ENCODE measurements around the gene NDC1. TPM values are rescaled to one million over a fixed set of nuclear protein-coding genes. Genes with fewer than 3 reads are reported as not detected.

The NDC1 gene
- polyA plus RNA-seq, 1 donor (not counting 4 experiments of a cell fraction or from before 2014, with no cell fraction given): 36.1 TPM

DNA sequence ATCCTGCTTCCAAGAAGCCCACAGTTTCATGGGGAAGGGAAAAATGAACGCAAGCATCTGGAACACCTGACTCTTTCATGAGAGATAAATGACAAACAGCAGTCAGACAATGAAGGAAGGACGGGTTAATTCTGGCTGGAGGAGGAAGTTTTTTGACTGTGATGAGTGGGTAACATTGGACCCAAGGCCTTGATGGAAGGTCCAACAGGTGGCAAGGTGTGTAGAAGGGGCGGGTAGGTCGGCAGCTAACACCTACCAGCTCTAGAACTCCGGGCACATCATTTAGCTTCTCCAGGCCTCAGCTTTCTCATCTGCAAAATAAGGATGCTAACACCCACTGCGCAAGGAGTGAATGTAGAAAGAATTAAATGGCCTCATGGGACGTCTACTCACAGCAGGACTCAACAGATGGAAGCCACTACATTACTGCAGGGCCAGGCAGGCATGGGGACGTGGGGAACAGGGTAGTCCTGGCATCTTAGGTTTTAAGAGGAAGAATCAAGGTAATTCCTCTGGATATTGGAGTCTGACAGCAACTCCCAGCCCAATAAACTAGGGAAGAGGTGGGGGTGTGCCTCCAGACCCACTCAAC, 112.0 kb downstream of the NDC1 start:
- TF ChIP-seq EZH2 (IDR thresholded peaks at IDR 0.05; ENCODE audit: low read length): no peak
- TF ChIP-seq, protein P1, sequence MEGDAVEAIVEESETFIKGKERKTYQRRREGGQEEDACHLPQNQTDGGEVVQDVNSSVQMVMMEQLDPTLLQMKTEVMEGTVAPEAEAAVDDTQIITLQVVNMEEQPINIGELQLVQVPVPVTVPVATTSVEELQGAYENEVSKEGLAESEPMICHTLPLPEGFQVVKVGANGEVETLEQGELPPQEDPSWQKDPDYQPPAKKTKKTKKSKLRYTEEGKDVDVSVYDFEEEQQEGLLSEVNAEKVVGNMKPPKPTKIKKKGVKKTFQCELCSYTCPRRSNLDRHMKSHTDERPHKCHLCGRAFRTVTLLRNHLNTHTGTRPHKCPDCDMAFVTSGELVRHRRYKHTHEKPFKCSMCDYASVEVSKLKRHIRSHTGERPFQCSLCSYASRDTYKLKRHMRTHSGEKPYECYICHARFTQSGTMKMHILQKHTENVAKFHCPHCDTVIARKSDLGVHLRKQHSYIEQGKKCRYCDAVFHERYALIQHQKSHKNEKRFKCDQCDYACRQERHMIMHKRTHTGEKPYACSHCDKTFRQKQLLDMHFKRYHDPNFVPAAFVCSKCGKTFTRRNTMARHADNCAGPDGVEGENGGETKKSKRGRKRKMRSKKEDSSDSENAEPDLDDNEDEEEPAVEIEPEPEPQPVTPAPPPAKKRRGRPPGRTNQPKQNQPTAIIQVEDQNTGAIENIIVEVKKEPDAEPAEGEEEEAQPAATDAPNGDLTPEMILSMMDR (optimal IDR thresholded peaks at IDR 0.05 in 1 of 3, IDR thresholded peaks at IDR 0.05 in 1 of 3, conservative IDR thresholded peaks at IDR 0.05 in 1 of 3; ENCODE audit: extremely low read depth in 1 of 3, insufficient read depth in 2 of 3, low read length in 3 of 3): no peak
- no peak overlapping the region for H3K4me2 ChIP-seq (ENCODE audit: control insufficient read depth, extremely low read depth, insufficient read depth, low read depth, low read length)
- H3K4me3 ChIP-seq (ENCODE audit: control insufficient read depth in 2 of 3, extremely low read depth in 1 of 3, insufficient read depth in 2 of 3, low read depth in 1 of 3, low read length in 3 of 3): no peak overlapping the region
- no peaks in the 10 kb centered on the region for H3K9me3 ChIP-seq (ENCODE audit: control insufficient read depth, low read depth, low read length)
- no peak overlapping the region for H3K9ac ChIP-seq (ENCODE audit: control insufficient read depth, extremely low read depth, insufficient read depth, low read length)
- no peaks in the 10 kb centered on the region for H3K79me2 ChIP-seq (ENCODE audit: control insufficient read depth, insufficient read depth, low read length)
- H3K9me1 ChIP-seq (ENCODE audit: control insufficient read depth, extremely low read depth, insufficient read depth, low read length): no peaks in the 10 kb centered on the region
- no peak overlapping the region for H2AFZ ChIP-seq (ENCODE audit: control insufficient read depth, low read length)
- no peaks in the 10 kb centered on the region for H3K36me3 ChIP-seq (ENCODE audit: control insufficient read depth in 2 of 2, extremely low read depth in 1 of 2, insufficient read depth in 2 of 2, low read length in 2 of 2)
- no peaks in the 10 kb centered on the region for H3K4me1 ChIP-seq (ENCODE audit: control insufficient read depth, extremely low read depth, insufficient read depth, low read length)
- no peak for DNase-seq (ENCODE audit: low read depth, low spot score)
- H3K27me3 ChIP-seq (ENCODE audit: control insufficient read depth, extremely low read depth, insufficient read depth, low read length): peaks cover 12% of the 10 kb centered on the region
- dilution Hi-C loops (cut with MboI; ENCODE audit: extremely low pct_ligation_motif_present, low sequenced_read_pairs): no loop called here
- no peak overlapping the region for H3K27ac ChIP-seq (ENCODE audit: control insufficient read depth, insufficient read depth, low read length)
- H4K20me1 ChIP-seq (ENCODE audit: control insufficient read depth, extremely low read depth, insufficient read depth, low read length): no peaks in the 10 kb centered on the region
- FAIRE-seq: no peak

DNA sequence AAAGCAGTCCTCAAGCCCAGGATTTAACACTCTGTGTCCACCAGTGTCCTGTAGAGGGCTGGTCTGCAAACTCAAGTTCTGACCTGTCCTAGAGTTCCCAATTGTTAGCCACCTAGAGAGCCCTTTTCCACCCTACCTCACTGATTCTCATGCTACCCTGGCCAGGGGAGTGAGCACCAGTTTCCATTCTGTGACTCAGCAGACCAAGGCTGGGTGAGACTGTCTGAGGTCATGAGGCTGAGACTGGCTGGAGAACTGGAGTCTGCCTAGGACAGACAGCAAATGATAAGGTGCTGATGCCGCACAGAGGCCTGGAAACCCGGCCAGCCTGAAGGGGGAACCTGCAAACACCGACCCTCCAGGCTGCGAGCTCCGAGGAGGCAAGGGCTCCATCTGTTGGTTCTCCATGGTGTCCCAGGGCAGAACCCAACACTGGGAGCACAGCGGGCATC, 112.8 kb downstream of the NDC1 start:
- Histone ChIP-seq H3K9me3 (ENCODE audit: control insufficient read depth, low read depth, low read length) (no peaks in the 10 kb centered on the region), H3K9ac (ENCODE audit: control insufficient read depth, extremely low read depth, insufficient read depth, low read length) (no peak overlapping the region), H3K4me1 (ENCODE audit: control insufficient read depth, extremely low read depth, insufficient read depth, low read length) (no peaks in the 10 kb centered on the region), H3K36me3 (ENCODE audit: control insufficient read depth in 2 of 2, extremely low read depth in 1 of 2, insufficient read depth in 2 of 2, low read length in 2 of 2) (no peaks in the 10 kb centered on the region), H3K4me3 (ENCODE audit: control insufficient read depth in 2 of 3, extremely low read depth in 1 of 3, insufficient read depth in 2 of 3, low read depth in 1 of 3, low read length in 3 of 3) (no peak overlapping the region), H4K20me1 (ENCODE audit: control insufficient read depth, extremely low read depth, insufficient read depth, low read length) (no peaks in the 10 kb centered on the region), H3K27me3 (ENCODE audit: control insufficient read depth, extremely low read depth, insufficient read depth, low read length) (peaks cover 7% of the 10 kb centered on the region), H3K4me2 (ENCODE audit: control insufficient read depth, extremely low read depth, insufficient read depth, low read depth, low read length) (no peak overlapping the region), H3K27ac (ENCODE audit: control insufficient read depth, insufficient read depth, low read length) (no peak overlapping the region), H2AFZ (ENCODE audit: control insufficient read depth, low read length) (no peak overlapping the region), H3K79me2 (ENCODE audit: control insufficient read depth, insufficient read depth, low read length) (no peaks in the 10 kb centered on the region), H3K9me1 (ENCODE audit: control insufficient read depth, extremely low read depth, insufficient read depth, low read length) (no peaks in the 10 kb centered on the region)
- no peak for TF ChIP-seq EZH2 (IDR thresholded peaks at IDR 0.05; ENCODE audit: low read length)
- TF ChIP-seq, protein P1 (optimal IDR thresholded peaks at IDR 0.05 in 1 of 3, IDR thresholded peaks at IDR 0.05 in 1 of 3, conservative IDR thresholded peaks at IDR 0.05 in 1 of 3; ENCODE audit: extremely low read depth in 1 of 3, insufficient read depth in 2 of 3, low read length in 3 of 3): no peak
- no peak for FAIRE-seq
- DNase-seq (ENCODE audit: low read depth, low spot score): no peak
- dilution Hi-C loops (cut with MboI; ENCODE audit: extremely low pct_ligation_motif_present, low sequenced_read_pairs): no loop called here
